Stimulated activated CD4-positive, alpha-beta T cell treated with anti-CD3 and anti-CD28 coated beads, Interleukin-12 subunit alpha, Interleukin-12 subunit beta, amount 100 ng/mL, for 4 hours (primary cell): ENCODE results near the gene MTG2.

Source experiments
- DNase-seq: peaks from one replicate; pipeline ENCODE4 v3.0.0-alpha.2; 2020

MTG2 gene

DNA sequence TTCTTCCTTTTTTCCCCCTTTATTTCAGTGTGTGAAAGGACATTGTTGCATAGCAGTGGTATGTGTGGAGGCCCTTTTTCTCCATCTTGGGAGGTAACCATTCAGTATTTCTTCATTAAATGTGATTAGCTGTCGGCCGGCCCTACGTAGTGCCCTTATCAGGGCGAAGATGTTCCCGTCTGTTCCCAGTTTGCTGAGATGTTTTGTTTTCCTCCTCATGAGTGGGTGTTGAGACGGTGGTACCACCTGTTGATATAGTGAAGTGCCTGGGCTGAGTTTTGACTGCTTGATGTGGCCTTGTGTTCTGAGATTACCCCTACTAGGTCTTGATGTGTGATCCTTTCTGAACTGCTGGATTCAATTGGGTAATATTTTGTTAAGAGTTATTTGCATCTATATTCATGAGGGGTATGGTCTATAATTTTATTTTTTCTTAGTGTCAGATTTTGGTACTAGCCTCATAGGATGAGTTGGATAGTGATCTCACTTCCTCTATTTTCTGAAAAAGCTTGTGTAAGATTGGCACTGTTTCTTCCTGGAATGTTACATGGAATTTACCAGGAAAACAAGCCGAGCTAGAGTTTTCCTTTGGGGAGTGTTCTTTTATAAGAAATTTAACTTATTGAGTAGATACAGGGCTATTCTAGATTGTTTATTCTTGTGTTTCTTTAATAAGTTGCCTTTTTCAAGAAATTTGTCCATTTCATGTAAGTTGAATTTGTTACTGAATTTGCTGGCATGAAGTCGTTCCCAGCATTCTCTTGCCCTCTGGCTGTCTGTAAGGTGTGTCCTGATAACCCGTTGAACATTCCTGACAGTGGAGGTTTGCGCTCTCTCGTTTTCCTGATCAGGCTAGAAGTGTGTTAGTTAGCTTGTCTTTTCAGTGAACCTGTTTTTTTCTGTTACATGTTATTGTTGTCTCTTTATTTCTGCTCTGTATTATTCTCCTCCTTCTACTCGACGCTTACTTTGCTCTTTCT lies 4.3 kb downstream of the MTG2 start:
- DNase-seq: no peak

DNA sequence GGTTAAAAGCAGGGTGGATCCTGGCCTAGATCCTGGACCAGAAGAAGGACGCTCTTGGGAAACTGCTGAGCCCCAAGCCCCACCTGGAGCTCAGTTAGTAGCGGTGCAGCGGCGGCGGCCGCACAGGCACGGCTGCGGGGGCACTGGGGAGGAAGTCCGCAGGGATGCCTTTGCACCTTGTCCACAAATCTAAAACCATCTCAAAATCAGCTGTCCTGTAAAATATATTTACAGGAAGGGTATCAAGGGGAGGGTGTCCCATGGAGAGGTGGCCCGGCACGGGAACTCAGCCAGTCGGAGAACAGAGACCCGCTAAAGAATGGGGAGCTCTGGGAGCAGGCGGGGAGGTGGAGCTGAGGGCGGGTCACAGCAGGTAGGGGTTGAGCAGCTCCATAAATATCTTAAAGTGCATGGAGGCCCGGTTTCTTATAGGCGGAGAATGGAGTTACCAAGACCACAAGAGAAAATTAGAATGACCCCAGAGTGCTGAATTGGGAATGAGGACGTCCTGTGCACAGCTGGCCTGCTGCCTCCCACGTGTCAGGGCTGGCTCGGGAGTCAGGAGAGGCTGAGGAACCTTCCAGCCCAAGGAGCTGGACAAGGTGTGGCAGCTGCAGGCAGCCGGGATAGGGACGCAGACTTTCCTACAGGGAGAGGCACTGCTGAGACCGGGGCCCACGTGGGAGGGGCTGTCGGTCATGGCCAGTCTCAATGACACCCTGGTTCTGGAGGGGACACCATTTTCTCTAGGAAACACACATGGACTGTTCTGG lies 8.0 kb downstream of the MTG2 start:
- no peak for DNase-seq

DNA sequence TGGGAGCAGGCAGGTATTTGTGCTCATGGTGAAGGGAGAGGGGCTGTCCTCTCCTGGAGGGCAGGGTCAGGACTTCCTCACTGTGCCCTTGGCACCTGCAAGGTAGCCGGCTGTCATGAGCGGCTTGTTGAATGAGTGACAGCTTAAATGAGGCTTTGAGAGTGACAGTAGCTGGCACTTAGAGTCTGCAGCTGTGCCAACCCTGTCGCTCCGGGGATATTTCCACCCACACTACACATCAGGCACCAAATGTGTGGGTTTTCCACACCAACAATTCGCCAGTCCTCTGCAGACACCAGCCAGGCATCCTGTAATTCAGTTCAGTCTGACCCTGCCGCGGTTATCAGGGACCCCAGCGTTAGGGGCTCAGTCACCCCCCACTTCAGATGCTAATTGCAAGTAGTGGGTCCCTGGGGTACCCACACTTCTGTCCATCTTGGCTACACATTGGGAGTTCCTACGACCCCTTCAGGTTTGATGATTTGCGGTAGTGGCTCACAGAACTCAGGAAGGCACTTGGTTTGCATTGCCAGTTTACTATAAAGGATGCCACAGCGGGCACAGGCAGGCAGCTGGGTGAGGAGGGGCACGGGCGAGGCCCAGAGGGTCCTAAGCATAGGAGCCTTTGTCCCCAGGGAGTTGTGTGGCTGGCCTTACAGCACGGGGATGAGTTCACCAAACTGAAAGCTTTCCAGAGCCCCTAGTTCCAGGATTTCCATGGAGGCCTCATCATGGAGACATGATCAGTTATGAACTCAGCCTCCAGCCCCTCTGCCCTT lies 9.1 kb downstream of the MTG2 start:
- DNase-seq: no peak

DNA sequence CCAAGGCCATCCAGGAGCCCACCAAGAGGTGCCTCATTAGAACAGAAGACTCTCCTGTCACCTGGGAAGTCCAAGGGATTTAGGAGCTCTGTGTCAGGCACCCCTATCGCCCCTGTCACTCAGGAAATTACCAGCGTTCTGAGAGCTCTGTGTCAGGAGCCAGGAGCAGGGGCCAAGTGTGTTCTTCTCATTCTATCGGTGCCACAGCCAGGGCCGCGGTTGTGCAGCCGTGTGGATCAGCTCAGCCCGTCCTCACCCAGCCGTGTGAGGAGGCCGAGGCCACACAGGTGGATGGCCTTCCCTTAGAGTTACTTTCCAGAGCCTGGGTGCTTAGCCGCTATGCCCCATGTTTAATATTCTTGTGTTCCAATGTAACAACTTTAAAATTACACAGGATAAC lies 9.8 kb downstream of the MTG2 start:
- DNase-seq: no peak

DNA sequence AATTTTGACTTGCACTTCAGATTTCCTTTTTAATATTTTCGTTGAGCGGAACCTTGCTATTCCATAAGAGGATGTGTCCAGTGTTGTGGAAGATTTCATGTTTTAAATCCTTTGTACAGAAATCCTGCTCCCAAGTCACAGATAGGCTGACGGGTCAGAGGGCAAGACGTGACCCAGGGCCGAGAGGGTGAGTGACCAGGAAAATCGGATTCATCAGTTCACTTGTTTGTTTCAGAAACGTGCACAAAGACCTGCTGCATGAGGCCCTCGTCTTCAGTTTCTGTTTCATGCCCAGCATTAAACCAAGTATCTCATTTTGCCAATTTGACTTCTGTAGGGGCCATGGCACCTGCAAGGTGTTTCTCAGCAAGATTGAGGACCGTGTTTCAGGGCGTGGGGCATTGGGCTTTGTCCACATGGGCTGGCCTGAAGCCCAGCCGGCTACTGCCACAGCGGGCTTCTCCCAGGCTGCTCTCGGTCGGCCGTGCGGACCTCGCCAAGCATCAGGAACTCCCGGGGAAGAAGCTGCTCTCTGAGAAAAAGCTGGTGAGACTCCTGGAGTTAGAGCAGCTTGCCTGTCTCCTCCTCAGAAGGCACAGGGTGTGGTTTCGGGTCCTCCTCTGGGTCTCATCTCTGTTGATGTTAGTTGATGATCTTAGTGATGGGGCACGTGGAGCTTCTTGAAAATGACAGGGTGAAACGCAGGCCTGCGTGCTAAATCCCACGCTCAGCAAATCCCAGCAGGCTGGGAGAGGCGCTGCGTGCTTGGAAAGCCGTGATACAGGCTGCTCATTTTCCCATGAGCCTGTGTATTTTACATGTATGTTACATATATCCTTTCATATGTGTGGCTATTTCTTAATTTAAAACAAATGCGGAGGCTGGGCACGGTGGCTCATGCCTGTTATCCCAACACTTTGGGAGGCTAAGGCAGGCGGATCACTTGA lies 10.5 kb downstream of the MTG2 start:
- DNase-seq: no peak

DNA sequence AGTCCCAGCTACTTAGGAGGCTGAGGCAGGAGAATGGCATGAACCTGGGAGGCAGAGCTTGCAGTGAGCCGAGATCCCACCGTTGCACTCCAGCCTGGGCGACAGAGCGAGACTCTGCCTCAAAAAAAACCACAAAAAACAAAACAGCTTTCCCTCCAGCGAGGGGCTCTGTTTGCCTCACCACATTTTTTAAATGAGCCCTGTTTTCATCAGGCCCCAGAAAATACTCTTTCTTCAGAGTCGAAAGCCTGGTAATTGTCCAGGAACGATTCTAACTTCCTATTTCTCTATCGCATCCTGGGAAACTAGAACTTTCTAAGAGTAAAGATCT lies 12.2 kb downstream of the MTG2 start:
- no peak for DNase-seq

DNA sequence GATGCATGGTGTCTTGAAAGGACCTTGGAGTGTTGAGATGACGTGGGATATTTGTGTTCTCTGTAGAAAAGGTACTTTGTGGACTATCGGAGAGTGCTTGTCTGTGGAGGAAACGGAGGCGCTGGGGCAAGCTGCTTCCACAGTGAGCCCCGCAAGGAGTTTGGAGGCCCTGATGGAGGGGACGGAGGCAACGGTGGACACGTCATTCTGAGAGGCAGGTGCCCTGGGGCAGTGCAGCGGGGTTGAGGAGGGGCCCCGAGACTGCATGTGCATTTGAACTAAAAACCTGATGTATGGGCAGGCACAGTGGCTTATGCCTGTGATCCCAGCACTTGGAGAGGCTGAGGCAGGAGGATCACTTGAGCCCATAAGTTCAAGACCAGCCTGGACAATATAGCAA lies 12.9 kb downstream of the MTG2 start:
- DNase-seq: no peak

DNA sequence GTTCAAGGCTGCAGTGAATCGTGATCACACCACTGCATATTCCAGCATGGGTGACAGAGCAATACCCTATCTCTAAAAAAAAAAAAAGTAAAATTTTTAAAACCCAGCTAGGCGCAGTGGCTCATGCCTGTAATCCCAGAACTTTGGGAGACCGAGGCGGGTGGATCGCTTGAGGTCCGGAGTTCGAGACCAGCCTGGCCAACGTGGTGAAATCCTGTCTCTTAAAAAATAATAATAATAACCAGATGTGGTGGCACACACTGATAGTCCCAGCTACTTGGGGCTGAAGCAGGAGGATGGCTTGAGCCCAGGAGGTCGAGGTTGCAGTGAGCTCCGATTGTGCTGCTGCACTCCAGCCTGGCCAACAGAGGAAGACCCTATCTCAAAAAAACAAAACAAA lies 13.5 kb downstream of the MTG2 start:
- DNase-seq: no peak

DNA sequence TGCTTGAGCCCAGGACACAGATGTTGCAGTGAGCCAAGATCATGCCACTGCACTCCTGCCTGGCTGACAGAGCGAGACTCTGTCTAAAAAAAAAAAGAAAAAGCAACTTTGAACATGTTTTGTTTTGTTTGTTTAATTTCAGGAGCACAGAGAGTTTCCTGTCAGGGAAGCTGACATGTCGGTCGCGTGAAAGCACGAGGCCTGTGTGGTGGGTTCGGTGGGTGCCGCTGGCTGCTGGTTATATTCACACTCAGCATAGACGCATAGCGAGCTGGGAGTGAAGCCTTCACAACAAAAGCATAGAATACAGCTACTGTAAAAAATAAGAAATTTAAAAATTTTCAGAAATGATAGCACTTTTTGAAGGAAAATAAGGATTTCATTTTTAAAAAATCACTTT lies 14.5 kb downstream of the MTG2 start:
- no peak for DNase-seq

DNA sequence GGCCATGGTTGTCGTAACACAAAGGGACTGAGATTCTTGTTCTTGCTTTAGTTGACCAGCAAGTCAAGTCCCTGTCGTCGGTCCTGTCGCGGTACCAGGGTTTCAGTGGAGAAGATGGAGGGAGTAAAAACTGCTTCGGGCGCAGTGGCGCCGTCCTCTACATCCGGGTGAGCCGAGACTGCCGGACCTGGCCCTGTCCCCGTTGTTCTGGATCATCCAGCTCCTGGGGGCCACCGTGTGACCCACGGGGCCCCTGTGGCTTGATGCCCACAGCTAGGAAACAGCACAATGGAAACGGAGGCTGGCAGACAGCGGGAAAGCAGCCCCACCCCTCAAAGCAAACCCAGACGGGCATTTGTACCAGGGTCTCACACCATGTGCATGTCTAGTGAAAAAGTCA lies 15.0 kb downstream of the MTG2 start:
- DNase-seq: no peak

DNA sequence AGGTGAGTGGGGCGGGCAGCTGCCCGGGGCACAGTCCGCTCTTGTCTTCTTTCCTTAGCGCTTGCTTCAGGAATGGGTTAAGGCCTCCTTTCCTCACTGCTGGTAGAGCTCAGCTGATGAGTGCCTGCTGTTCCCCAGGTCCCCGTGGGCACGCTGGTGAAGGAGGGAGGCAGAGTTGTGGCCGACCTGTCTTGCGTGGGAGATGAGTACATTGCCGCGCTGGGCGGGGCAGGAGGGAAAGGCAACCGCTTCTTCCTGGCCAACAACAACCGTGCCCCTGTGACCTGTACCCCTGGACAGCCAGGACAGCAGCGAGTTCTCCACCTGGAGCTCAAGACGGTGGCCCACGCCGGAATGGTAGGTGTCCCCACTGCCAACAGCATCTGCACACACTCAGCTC lies 15.7 kb downstream of the MTG2 start:
- DNase-seq: no peak

DNA sequence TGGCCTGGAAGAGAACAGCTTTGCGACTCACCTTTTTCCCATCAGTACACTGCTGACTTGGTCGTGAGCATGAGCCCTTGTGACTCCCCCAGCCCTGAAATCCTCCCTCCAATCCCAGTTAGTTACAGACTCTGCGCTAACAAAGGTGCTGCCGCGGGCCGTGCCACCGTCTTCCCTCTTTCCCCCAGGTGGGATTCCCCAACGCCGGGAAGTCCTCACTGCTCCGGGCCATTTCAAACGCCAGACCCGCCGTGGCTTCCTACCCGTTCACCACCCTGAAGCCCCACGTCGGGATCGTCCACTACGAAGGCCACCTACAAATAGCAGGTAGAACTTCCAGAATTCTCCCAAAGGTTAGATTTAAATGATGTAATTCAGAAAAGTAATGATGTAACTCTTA lies 16.1 kb downstream of the MTG2 start:
- no peak for DNase-seq

DNA sequence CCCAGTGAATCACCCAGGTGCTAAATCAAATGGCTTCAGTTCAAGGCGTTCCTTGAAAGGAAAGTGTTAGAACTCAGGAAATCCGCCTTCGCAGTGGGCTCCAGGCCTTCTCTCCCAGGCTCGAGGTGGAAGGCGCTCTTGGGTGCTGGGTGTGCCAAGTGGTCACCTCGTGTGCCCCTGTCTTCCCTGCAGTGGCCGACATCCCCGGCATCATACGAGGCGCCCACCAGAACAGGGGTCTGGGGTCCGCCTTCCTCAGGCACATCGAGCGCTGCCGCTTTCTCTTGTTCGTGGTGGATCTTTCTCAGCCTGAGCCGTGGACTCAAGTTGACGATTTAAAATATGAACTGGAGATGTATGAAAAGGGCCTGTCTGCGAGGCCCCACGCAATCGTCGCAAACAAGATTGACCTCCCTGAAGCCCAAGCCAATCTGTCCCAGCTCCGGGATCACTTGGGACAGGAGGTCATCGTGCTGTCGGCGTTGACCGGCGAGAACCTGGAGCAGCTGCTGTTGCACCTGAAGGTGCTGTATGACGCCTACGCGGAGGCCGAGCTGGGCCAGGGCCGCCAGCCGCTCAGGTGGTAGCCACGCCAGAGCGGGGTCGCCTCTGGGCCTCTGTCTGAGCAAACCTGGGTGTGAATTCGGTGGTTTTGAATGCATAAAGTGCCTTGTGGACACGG lies 17.8 kb downstream of the MTG2 start:
- DNase-seq: no peak

DNA sequence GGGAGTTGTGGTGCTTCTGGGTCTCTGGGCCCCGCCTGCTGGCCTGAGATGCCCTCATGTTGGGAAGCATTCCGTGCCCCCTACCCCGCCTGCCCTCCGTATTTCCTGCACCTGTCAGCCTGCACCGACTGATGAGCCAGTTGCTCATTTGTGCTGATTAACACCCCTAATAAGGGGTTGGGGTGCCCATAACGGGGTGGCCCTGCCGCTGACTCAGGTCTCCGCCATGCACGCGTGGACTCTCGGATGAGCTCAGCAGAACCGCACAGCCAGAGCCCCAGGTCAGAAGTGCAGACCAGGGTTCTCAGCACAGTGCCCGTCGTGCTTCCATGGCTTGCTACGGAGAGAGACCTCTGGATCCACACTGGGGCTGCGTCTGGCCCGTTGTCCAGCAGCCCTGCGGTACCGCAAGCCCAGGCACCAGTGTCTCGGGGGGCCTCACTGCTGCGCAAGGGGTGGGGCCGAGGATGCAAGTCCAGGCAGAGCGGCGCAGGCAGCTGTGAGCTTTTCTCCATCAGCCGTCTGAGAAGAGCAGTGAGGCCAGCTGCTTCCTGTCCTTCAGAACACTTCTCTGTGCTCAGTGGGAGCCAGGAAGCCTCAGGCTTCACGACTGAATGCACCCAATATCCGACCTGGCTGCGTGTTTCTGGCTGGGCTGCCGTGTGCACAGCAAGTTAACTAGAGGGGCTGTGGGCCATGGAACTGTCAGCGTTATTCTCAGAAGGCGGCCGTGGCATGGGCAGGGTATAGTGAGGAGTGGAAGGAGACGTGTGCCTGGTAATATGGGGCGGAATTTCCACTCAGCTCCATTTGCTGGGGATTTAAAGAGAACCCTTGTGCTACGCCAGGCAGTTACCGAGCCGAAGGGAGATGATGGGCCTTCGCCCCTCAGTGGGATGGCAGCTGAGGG lies 18.6 kb downstream of the MTG2 start:
- DNase-seq: no peak

DNA sequence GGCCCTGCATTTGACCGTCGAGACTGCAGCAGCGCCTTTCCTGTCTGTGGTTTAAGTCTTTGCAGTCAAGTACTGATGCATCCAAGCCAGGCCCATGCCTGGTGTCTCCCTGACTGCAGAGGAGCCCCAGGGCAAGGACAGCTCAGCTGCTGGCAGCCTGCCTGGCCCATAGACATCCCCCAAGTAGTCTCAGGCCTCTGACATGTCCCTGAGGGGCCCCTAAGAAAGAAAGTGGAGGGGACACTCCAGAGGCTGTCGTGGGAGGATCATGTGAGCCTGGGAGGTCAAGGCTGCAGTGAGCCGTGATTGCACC lies 19.2 kb downstream of the MTG2 start:
- no peak for DNase-seq

DNA sequence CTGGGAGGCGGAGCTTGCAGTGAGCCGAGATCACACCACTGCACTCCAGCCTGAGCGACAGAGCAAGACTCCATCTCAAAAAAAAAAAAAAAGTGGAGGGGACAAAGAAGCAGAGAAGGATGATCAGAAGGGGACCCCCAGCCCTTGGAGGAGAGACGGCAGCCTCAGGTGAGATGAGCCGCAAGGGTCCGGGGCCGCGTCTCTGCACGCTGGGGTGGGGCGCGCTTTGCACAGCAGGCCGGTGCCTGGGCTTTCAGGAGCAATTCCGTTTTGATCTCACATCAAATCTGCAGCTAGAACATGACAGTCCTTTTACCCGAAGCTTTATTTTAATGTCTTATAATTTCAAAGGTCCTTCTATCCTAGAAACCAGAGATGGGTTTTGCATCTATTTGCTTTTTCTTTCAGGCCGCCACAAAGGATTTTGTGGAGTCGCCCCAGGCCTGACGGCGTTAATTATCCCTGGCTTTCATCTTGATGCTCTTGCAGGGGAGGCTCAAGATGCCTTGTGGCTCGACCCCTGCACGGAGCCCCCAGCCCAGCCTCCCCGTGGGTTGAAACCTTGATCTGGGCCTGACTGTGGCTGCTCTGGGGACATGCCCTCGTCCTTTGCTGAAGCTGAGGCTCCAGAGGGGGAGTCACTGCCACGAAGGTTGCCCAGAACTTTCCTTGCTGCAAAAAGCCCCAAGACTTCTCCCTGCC lies 20.0 kb downstream of the MTG2 start:
- DNase-seq: no peak

DNA sequence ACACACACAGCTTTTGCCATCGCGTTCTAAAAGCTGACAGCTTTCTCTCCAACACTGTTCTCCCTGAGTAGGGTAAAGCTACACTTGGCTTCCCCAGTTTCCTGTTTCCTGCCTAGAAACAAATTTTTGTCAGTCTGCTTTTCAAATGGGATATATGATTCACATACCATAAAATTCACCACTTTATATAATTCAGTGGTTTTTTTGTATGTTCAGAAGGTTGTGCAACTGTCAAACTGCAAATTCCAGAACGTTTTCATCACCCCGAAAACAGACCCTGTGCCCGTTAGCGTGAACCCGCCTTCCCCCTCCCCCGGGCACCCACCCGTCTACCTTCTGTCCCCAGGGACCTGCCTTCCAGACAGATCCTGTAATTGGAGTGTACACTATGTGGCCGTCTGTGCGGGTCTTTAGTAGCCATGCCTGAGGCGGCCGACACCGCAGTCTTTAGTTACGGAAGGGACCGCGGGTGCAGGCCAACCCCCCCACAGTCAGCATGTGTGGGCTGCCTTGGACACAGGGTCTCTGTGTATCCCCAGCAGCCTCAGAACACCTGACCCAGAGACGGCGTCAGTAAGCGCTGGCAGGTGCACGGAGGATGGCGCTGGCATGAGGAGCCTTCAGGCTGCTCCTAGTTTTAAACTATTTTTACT lies 20.7 kb downstream of the MTG2 start:
- no peak for DNase-seq

DNA sequence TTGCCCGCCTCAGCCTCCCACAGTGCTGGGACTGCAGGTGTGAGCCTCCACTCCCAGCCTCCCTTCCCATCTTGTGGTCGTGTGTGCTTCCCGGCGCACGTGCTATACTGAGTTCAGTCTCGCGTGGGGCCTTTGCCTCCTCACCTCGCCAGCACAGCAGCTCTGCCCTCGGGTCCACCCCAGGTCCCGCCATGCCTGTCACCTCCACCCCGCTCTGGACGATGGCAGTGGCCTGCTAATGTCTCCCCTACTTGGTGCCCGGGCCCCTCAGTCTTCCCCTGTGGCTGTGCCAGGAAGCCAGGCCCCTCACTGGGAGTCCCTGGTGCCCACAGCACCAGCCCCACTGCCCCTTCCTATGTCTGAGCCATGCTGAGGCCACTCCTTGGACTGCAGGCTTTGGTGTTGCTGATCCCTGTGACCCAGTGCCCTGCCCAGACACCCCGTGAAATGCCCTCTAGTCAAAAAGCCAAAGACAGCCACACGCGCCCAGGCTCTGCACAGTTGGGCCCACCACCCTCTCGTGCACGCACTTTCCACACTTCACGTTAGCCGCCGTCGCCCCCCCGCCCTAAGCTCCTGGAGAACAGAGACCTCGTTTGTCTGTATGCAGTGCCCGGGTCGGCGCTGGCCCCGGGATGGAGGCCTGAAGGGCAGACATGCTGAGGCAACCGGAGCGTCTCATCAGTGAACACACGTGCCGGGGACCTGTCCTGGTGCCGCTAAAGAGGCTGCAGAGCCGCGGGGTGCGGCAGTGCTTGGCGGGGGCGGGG lies 23.0 kb downstream of the MTG2 start:
- DNase-seq: no peak

DNA sequence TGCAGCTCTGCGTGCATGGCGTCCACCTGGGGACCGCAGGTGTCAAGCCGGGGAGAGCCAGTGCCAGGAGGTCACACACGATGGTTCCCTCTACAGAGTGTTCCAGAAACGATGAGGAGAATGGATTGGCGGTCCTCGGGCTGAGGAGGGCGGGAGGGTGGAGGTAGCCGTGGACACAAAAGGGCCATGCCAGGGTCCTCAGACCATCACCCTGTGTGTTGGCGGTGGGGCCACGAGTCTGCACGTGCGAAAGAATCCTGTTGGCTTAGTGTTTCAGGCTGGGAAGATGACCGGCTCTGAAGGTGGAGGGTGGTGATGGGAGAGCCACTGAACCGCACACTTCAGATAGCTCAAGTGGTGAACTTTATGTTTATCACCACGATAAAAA lies 23.6 kb downstream of the MTG2 start:
- DNase-seq: no peak
